HG02642 (cell line): Measurements from ENCODE around the gene MED16.
"Not testable (repeated sequence)": the region's sequence is repeated elsewhere in the genome, so short reads cannot be mapped to it uniquely, and the experiment has no call there.

Experiments used
- ATAC-seq: cut with Tn5 transposase; IDR thresholded peaks from one replicate; pipeline ENCODE4 v1.9.1; 2021; ENCODE audit warnings: mild to moderate bottlenecking; ENCODE audit not compliant: unreplicated experiment, poor library complexity

Gene MED16

DNA sequence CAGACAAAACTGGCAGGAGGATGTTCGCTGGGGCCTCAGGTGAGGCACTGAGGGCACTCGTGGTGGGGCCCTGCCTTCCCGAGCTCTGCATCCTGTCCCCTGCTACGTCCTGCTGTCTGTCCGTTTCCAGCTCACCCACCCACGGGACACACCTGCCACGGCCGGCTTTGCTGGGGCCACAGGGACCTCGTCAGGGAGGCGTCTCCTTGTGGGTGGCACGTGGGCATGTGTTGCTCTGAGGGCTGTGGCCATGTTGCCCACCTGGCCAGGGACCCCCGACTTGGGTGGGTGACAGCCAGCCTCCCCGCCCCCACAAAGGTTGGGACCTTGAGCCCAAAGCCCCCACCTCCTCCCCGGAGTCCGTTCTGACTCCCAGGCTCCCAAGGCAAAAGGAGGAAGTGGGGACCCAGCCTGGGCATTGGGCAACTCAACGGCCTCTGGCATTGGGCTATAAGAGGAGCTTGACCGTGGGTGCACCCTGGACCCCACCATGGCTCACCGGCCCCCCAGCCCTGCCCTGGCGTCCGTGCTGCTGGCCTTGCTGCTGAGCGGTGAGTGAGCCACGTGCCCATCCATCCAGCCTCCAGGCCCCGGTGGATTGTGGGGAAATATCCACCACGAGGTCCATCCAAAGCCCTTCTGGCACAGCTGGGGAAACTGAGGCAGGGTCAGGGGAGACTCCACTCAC is 52.3 kb downstream of the MED16 start, which contains the start of gene PRTN3:
PRTN3 (plus strand) TSS at position 481 of the 688 bp plus-strand sequence; CDS start at position 491, 10 bp downstream.
- ATAC-seq, result no peak

DNA sequence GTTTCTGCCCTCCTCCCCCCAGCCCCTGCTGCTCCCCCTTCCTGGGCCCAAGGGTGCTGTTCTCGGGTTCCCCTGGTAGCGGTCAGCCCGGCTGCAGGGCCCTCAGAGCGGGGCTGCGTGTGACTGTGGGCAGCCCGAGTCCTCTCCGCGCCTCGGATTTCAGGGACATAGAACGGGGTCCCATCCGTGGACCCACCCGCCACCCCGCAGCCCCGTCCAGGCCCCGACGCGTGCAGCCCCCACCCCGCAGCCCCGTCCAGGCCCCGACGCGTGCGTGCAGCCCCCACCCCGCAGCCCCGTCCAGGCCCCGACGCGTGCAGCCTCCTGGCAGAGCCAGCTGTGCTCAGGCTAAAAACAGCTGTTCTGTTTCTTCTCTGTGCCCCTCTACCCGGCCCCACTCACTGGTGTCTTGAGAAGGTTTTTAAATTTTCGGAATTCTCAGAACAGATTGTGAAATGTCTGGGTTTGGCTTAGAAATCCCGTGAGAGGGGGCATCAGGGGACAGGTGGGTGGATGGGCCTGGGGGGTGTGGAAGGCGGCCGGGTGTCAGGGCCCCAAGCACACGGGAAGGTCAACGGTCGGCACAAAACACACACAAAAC is 57.7 kb downstream of the MED16 start:
- ATAC-seq, result no peak

DNA sequence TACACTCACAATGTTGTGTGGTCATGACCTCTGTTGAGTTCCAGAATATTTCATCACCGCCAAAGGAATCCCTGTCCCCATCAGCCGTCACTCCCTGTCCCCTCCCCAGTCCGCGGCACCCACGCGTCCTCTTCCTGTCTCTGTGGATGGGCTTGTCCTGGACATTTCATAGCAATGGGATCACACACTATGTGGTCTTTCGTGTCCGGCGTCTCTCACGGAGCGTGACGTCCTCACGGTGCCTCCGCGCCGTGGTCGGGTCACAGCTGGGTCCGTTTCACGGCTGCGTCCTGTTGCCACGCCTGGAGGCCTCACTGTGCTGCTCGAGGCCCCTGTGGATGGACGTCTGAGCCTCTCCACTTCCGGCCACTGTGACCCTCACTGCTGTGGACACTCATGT is 58.8 kb downstream of the MED16 start:
- ATAC-seq, result no peak

DNA sequence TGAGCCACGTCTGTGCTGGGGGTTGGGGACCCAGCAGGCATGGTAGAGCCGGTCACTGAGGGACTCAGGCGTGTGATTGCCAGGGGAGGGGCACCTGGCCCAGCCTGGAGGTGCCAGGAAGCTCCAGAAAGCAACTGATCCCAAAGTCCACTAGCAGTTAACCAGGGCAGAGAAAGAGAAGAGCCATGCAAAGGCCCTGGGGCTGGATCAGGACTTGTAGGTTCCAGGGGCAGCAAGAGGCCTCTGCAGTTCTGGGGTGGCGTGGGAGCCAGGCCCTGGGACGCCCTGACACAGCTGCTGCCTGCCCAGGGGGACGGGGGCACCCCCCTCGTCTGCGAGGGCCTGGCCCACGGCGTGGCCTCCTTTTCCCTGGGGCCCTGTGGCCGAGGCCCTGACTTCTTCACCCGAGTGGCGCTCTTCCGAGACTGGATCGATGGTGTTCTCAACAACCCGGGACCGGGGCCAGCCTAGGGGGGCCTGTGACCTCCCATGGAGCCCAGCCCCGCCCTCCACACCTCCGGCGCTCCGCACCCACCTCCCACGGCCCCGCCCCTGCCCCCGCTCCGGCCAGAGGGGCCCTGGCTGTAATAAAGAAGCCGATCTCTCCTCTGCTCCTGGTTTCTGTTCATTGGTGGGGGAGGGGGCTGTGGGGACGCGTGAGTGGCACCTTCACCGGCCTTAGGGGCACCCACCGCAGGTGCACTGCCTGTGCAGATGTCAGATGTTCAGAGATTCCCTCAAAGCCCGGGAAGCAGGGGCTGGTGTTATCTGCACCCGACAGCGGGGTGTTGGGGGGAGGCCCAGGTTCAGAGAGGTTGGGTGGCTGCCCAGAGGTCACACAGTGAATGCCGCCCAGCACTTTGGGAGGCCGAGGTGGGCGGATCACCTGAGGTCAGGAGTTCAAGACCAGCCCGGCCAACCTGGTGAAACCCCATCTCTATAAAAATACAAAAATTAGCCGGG is 61.3 kb downstream of the MED16 start:
- ATAC-seq, result no peak

DNA sequence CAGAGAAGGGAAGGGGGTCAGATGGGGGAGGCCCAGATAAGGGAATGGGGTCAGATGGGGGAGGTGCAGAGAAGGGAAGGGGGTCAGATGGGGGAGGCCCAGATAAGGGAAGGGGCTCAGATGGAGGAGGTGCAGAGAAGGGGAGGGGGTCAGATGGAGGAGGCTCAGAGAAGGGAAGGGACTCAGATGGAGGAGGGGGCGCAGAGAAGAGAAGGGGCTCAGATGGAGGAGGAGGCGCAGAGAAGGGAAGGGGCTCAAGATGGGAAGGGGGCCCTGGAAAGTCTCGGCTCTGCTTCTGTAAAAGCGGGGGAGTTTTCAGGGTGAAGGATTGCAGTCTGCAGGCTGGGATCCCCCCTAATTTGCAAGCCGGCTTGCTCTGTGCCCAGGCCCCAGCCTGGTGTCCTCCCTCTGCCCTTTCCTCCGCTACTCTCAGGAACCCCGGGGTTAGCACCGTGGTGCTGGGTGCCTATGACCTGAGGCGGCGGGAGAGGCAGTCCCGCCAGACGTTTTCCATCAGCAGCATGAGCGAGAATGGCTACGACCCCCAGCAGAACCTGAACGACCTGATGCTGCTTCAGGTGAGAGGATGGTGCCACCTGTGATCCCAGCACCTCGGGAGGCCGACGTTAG is 63.7 kb downstream of the MED16 start:
- ATAC-seq, result no peak

DNA sequence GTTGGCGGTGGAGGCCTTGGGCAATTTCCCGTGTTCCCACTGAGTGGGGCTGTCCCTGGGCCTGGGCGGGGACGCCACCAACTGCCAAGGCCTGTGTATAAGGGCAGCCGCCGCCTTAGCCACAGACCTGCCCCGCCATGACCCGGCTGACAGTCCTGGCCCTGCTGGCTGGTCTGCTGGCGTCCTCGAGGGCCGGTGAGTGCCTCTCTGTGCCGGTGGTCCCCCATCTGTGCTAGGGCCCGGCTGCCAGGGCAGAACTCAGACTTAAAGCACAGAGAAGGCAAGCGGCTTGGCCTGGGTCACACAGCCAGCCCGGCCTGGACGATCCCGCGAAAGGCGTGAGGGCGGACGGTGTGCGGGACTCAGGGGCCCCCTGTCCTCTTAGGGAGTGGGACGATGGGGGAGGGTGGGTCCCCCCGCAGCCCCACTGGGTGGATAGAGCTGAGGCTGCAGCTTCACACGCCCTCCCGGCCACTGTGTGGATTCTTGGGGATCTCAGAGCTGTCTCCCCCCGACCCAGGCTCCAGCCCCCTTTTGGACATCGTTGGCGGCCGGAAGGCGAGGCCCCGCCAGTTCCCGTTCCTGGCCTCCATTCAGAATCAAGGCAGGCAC is 65.2 kb downstream of the MED16 start, which contains the start of gene AZU1:
AZU1 (plus strand) TSS at position 128 of the 612 bp plus-strand sequence; CDS start at position 138, 10 bp downstream.
- ATAC-seq, result no peak

DNA sequence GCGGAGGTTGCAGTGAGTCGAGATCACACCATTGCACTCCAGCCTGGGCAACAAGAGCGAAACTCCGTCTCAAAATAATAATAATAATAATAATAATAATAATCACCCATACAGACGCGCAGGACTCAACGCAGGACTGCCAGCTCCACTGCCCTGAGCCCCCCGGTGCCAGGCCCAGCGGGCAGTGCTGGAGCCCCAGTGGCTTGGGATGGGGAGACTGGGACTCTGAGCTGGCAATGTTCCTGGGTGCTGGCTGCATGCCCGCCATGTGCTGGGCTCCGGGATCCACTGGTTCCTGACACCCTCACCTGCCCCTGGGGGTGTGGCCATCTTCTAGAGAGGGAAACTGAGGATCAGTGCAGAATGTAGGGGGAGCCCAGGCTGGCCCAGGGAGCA is 65.7 kb downstream of the MED16 start:
- ATAC-seq, result no peak

DNA sequence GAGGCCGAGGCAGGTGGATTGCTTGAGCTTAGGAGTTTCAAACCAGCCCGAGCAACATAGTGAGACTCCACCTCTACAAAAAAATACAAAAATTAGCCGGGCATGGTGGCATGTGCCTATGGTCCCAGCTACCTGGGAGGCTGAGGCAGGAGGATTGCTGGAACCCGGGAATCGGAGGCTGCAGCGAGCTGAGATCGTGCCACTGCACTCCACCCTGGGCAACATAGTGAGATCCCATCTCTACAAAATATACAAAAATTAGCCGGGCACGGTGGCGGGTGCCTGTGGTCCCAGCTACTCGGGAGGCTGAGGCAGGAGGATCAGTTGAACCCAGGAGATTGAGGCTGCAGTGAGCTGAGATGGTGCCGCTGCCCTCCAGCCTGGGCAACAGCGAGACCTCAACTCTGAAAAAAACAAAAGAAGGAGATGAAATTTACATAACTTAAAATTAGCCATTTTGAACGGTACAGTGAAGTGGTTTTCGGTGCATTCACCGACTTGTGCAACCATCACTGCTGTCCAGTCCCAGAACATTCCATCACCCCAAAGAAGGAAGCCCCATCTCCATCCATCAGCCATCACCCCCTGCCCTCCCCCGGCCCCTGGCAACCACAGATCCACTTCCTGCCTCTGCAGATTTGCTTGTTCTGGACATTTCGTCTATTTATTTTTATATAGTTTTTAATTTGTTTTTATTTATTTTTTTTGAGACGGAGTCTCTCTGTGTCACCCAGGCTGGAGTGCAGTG is 66.9 kb downstream of the MED16 start:
- ATAC-seq, result no peak

DNA sequence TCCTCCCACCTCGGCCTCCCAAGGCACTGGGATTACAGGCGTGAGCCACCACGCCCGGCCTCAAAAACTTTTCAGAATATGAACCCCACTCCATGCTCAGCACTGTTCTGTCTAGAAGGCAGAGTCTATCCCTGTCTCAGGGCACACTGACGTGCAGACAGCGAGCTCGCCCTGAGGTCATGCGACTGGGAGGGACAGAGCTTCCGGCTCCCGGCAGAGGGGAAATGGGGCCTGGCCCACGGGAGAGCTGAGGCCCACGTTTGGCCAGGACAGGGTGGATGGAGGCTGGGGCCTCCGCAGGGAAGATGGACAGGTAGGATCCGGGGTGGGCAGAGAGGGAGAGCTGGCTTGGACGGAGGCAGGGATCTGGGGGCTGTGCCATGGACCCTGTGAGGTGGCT is 68.1 kb downstream of the MED16 start:
- ATAC-seq, result no peak

DNA sequence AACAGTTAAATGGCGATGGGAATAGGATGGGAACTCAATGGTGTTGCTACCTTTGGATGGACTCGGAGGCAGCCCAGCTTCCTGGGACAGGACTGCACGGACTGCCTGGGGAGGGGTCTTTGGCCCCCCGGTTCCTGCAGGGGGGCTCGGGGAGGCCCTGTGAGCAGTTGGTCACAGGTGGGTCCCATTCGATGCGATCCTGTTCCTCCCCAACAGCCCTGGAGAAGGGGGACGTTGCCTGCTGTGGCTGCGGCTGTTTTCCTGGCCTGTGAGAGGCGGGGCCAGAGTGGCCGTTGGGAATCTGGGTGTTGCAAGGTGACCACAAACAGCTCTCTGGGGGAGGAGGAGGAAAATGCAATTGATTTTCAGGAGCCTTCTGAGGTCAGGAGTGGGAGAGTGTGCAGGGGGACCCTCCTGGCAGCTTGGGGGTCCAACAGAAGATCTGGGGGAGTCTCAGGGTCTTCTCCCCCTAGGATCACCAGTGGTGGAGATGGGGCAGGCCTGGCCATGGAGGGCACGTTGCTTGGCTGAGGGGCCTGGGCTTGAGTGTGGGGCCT is 69.3 kb downstream of the MED16 start:
- no peak for ATAC-seq

DNA sequence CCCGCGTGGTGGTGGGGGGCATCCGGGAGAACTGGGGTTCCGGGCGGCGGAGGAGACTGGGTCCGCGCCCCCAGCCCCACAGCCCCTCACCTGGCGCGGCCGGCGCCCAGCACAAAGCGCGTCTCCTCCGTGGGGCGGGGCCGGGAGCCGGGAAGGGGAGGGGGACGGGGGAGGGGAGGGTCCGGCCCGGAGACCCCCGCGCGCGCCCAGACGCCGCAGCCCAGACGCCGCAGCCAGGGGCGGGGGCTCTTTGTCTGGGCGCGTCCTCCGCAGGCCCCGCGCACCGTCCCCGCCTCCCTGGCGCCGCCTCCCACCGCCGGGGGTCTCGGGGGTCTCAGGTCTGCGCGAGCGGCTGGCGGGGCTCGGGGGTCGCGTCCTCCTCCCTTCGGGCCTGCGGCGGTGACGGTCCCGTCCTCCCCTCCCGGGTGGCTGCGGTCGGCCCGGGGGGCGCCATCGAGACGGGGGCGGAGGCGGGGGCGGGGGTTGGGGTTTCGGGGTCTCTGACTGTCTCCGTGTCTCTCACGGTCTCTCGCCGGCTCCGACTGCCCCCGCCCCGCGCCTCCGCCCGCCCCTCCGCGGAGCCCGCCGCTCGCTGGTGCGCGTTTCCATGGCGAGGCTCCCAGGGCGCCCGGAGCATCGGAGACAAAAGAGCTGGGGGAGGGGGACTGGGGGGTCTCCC is 71.0 kb downstream of the MED16 start, which contains the start of gene PLPPR3:
PLPPR3 (minus strand) TSS at position 131 of the 679 bp plus-strand sequence. CDS start 396 bp downstream, outside the sequence.
- ATAC-seq, result no peak

DNA sequence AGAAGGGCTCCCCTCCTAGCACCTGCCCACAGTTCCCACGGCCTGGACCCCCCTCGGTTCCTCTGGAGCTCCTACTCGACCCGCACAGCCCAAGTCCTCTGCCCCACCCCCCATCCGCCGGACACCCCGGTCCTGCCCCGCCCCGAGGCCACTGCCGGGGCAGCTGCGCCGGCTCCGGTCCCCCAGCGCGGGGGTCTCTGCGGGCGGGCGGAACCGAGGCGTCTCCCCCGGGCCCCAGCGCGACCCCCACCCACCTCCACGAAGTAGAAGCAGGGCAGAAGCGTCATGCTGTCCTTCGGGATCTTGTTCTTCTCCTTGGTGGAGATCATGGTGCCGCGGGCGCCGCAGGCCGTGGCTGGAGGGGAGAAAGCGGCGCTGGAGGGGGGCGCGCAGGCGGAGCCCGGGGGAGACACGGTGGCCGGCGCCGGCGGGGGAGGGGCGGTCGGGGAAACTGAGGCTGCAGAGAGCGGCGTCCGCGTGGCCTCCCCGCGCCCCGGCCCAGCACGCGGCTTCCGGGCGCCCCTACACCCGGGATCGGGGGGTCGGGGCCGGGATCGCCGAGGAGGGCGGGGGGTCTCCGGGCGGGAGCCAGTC is 71.7 kb downstream of the MED16 start:
- no peak for ATAC-seq

DNA sequence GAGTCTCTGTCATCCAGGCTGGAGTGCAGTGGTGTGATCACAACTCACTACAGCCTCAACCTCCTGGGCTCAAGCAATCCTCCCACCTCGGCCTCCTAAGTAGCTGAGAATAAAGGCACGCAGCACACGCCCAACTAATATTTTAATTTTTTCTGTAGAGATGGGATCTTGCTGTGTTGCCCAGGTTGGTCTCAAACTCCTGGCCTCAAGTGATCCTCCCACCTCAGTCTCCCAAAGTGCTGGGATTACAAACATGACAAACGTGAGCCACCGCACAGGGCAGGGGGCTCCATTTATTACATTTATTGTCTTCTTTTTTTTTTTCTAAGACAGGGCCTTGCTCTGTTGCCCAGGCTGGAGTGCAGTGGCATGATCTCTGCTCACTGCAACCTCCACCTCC is 72.8 kb downstream of the MED16 start:
- ATAC-seq, result not testable (repeated sequence)
